HG03025 (cell line): ENCODE data around the gene CNDP2.
A peak's percentile ranks its signal among the peaks of the same experiment; 100 is the strongest.

Experiments used
- ATAC-seq: cut with Tn5 transposase; IDR thresholded peaks from one replicate; pipeline ENCODE4 v1.9.1; 2021; ENCODE audit warnings: mild to moderate bottlenecking, moderate library complexity; ENCODE audit not compliant: unreplicated experiment, low FRiP score

Gene CNDP2

DNA sequence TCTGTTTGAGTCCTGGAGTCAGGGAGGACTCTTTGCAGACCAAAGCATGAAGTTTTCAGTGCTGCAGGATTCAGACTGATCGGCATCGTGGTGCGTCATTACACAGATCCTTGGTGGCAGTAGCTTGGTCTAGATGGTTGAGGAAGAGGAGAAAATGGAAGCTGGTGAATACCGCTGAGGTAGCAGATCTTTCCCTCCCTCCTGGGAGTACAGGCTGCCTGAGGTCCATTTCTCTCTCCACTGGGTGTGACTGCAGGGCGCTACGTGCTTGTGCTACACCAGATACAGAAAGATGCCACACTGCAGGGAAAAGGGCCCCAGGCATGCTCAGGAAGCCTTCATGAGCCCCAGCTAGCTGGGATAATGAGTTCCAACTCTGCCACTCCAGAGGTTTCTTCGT is 34.9 kb downstream of the CNDP2 start:
- no peak for ATAC-seq

- no peak for ATAC-seq
Observed at GRCh38 chr18:74532511-74533025, 36.4 kb downstream of the CNDP2 start.

DNA sequence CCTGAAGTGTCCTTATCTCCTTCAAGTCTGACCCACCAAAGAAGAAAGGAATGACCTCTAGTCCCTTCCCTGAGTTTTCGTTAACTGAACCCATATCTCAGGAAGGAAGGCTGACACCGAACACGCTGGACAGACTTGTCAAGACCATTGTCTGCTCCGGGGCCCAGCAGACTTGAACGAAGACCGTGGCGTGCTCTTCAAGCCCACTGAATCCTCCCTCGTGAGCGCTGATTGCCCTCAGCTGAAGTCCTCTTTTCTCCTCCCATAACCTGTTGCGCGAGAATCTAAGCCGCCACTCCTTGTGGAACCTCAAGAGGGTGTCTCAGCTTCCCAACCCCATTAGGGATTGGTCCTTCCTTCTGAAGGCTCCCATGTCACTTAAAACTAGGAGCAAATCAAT is 37.5 kb downstream of the CNDP2 start:
- ATAC-seq: no peak

DNA sequence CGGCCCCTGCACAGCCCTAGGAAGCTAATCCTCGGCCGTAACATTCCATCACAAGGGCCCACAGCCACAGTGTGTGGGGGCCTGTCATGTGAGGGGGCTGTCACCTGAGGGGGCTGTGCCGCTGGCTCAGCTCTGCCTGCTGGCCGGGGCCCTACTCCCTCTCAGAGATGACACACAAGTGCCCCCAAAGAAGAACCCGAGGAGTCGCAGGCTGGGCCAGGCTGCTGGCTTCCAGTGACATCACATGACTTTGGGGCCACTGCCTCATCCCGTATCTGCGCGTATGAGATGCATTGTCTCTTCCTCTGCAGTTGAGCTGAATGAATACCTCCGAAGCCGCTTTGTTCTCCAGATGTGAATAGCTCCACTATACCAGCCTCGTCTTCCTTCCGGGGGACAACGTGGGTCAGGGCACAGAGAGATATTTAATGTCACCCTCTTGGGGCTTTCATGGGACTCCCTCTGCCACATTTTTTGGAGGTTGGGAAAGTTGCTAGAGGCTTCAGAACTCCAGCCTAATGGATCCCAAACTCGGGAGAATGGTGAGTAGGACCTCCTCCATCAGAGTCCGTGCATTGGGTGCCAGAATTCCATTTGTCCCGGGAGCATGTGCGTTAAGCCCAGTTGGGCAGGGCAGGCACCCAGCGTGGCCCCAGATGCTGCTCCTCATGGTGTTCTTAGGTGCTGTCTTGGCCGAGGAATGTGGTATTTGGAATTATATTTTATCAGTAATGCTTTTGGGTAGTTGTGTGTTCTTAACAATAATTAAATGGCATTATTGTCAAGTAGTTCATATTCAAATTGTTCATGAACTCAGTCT is 38.2 kb downstream of the CNDP2 start, which contains the start of gene CNDP1:
Gene CNDP1, plus strand, starts transcription at position 351 of the 820 bp plus-strand sequence. Its CDS starts 168 bp downstream, at position 519.
- no peak for ATAC-seq

- peak; percentile 49 for ATAC-seq
Observed at GRCh38 chr18:74534981-74535649, 39.0 kb downstream of the CNDP2 start.

GRCh38 chr18:74539289-74539688 is 43.1 kb downstream of the CNDP2 start:
- no peak for ATAC-seq

DNA sequence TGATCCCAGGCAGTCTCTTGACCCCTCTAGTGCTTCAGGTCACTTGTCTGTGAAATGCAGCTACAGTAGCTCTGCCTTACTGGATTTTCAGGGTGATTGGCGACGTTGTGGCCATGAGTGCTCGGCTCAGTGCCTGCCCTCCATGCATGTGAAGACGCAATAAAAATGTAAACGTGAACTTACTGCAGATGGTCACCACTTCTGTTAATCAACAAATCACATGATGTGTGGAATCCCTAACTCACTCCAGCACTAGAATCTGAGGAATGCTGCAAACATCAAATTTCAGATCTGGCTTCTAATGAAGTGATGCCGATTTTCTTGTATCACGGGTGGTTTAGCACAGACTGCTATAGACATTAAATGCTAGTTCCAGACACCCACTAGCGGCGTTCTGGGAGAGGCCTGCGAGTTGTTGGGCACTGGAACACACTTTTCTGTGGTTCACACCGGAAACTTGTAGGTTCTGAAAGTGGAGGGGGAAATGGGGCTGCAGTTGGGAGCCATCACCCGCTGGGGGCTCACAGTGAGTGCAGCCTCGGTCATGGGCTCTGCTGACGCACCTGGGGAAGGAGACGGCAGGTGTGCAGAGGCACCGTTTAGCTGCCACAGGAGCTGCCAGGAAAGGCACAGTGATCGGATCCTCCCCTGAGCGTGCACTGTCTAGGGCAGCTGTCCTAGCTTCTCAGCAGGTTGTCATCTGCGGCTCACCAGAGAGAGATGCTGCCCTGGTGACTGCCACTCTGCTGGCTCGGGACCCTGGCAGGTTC is 44.7 kb downstream of the CNDP2 start:
- ATAC-seq: no peak

- no peak for ATAC-seq
Observed at GRCh38 chr18:74541703-74542555, 45.8 kb downstream of the CNDP2 start.

DNA sequence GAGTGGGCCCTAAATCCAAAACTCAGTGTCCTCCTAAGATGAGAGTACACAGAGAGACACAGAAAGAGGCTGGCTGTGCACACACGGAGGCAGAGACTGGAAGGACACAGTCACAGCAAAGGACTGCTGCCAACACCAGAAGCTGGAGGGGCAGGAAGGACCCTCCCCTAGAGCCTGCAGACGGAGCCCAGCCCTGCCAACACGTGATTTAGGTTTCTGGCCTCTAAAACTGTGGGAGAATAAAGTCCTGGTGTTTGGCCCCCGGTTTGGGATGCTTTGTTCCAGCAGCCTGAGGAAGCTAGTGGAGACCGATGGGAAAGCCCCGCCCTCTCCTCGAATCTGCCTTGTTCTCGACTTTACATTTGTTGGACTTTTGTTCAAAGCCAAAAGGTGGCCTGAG is 48.7 kb downstream of the CNDP2 start:
- no peak for ATAC-seq

DNA sequence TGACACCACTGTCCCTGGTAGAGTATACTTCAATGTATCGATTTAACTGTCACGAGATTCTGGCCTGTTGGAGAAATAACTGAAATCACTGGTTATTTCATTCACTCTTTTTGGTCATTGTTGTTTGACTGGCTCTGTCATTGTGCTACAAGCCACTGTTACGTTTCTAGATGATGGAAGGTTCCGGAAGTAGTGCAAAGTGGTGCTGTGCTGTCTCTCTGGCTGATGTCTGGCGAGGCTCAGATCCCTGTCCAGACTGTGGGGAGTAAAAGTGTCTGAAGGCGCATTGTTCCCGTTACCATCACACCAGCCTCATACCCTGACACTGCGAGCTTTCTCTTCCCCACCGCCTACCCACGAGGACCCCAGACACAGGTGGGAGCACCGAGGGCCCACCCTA is 49.8 kb downstream of the CNDP2 start:
- ATAC-seq: no peak

GRCh38 chr18:74546751-74547530 is 50.8 kb downstream of the CNDP2 start:
- ATAC-seq: no peak

GRCh38 chr18:74547860-74548259 is 51.7 kb downstream of the CNDP2 start:
- ATAC-seq: no peak

DNA sequence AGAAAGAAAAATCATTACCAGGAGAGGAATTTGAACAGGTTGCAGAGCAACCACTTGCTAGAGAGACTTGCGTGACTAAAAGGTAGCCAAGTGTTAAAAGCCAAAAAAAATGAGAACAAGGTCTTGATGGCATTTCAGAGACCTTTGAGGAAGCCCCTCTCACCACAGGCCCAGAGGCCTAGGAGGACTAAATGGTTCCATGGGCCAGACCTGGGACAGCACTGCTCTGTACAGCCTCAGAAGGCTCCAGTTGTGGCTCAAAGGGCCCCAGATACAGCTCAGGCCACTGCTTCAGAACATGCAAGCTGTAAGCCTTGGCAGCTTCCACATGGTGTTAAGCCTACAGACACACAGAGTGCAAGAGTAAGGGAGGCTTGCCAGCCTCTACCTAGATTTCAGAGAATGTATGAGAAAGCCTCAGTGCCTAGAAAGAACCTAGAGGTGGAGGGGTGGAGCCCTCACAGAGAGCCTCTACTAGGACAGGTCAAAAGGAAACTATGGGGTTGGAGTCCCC is 53.5 kb downstream of the CNDP2 start:
- ATAC-seq: no peak

DNA sequence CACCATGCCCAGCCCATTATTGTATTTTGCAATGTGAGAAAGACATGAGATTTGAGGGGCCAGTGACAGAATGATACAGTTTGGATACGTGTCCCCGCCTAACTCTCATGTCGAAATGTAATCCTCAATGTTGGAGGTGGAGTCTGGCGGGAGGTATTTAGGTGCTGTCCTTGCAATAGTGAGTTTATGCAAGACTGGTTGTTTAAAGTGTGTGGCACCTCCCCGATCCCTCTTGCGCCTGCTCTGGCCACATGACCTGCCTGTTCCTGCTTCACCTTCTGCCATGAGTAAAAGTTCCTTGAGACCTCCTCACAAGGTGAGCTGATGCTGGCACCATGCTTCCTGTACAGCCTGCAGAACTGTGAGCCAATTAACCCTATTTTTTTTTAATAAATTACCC is 54.7 kb downstream of the CNDP2 start:
- no peak for ATAC-seq

DNA sequence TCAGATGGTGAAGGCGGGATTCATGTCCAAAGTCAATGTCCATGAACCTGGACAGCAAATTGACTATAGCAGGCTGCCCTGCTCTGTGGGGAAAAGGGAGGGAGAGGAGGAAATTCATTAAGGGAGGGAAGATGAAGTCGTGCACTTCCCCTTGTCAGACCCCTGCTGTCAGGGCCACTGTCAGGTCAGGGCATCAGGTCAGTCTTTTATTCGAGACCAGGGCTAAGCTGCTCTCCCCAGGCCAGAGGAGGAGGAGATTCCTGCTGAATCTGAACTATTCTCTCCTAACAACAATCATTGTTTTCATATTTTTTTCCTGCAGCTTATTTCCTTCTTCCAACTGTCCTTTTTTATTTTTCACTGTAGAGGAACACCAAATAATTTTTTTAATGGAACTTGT is 55.3 kb downstream of the CNDP2 start:
- ATAC-seq: no peak

DNA sequence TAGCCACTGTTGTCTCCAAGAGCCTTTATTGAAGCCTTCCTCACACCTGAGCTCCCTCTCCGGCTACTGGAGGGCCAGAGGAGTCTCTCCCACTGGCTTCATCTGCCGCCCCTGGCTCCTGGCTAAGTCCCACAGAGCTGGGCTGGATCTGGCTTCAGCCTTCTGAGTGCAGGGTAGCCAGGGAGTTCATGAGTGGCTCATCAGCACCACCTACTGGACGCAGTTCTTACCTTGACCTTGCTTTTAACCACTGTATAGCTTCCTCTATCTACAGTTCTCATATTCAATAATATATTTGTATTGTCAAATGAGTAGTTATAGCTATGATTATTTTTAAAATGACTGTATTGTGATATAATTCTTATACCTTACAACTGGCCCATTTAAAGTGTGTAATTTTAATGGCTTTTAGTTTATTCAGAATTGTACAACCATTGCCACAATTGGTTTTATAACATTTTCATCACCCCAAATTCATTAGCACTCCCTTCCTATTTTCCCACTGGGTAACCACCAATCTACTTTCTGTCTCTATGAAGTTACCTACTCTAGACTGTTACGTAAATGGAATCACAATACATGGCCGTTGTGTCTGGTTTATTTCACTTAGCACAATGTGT is 55.9 kb downstream of the CNDP2 start:
- peak; percentile 95 for ATAC-seq

DNA sequence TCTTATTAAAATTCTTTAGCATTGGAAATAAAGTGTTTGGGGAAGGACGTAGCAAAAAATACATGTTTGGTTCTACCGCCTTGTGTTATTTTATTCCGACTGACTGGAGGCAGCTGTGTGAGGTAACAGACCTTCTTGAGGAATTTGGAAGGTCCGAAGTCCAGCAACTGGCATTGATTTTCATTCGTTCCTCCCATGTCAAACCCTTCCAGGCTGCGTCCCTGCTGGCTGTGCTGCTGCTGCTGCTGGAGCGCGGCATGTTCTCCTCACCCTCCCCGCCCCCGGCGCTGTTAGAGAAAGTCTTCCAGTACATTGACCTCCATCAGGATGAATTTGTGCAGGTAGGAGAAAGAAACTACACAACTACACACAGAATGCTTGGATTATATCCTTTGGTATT is 60.0 kb downstream of the CNDP2 start:
- no peak for ATAC-seq

DNA sequence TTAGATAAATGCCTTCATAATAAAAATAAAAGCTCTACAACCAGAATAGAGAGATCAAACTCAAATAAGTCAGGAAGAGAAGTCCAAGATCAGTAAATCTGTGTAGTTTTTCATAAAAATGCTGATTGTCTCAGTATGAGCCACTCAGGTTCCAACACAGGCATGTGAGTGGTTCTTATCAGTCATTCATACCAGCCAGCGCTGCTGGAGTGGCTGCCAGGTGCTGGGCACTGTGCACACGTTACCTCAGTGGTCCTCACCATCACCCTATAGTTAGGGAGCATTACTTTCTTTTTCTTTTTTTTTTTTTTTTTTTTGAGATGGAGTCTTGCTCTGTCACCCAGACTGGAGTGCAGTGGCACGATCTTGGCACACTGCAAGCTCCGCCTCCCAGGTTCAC is 61.9 kb downstream of the CNDP2 start:
- no peak for ATAC-seq
